GM13977 (cell line): Measurements from ENCODE around the gene CEP152.

Source experiments
- DNase-seq: peaks from one replicate; pipeline ENCODE4 v3.0.0; 2012; ENCODE audit warnings: low spot score
- in situ Hi-C: fragments of 300-500 bp; cut with MboI; formaldehyde crosslinking; loops from one replicate; pipeline ENCODE4 v1.12.0; 2022; ENCODE audit warnings: low sequenced_read_pairs, low pct_unique_long_range_greater_than_20kb, mixed read lengths, inconsistent platforms; ENCODE audit not compliant: unreplicated experiment
- TF ChIP-seq, protein P1 (sequence below): IDR thresholded peaks from 2 replicates; pipeline ENCODE4 v1.5.1; 2012; ENCODE audit warnings: mild to moderate bottlenecking, control low read depth; ENCODE audit not compliant: insufficient read depth; ENCODE audit errors: extremely low read depth, missing control alignments

The CEP152 gene

DNA sequence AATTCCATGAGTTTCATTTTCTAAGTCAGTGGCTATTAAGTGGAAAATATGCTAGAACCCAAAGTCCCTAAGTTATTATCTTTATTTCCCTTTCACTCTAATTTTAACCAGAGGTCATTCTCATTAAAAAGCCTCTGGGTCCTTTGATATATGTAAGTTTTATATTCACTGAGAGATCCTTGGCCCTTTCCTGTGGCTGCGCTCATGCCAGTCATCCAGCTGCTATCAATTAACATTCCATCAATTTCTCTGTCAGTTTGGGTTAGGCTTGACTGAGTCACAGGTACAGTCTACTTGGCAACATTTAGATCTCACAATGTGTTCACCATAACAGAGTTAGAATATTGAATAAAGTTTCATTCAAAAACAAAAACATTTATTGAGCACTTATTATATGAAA lies 107.3 kb downstream of the CEP152 start:
- TF ChIP-seq, protein P1, sequence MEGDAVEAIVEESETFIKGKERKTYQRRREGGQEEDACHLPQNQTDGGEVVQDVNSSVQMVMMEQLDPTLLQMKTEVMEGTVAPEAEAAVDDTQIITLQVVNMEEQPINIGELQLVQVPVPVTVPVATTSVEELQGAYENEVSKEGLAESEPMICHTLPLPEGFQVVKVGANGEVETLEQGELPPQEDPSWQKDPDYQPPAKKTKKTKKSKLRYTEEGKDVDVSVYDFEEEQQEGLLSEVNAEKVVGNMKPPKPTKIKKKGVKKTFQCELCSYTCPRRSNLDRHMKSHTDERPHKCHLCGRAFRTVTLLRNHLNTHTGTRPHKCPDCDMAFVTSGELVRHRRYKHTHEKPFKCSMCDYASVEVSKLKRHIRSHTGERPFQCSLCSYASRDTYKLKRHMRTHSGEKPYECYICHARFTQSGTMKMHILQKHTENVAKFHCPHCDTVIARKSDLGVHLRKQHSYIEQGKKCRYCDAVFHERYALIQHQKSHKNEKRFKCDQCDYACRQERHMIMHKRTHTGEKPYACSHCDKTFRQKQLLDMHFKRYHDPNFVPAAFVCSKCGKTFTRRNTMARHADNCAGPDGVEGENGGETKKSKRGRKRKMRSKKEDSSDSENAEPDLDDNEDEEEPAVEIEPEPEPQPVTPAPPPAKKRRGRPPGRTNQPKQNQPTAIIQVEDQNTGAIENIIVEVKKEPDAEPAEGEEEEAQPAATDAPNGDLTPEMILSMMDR = no peak
- in situ Hi-C loops = no loop called here
- no peak for DNase-seq

DNA sequence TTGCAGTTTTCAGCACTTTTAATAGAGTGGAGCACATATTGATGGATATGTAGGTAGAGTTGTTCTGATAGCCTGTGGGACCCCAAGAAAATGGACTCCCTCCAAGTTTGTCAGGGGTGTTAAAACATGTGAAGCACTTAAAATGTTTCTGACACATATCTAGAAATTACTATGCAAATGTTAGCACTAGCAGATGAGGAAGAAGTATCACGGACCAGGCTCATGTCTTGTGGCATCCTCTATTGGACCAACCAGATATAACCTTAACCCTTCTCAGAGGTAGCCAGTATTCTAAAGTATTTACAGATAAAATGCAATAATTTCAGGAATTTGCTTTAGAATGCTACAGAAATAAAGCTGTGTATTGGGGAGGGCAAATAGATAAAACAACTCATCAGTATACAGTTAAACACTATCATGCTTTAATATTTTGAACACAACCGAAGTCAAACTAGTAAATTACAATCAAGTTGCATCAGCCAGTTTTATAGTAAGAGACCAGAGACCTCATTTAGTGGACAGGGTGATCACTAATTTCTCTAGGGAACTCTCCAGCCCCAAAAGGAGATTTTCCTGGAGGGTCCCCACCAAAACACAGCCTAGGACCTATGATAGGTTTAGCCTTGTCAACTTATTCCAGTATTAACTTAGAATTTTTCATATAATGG lies 108.2 kb downstream of the CEP152 start:
- no peak for DNase-seq
- TF ChIP-seq, protein P1 = no peak
- in situ Hi-C loops = no loop called here

DNA sequence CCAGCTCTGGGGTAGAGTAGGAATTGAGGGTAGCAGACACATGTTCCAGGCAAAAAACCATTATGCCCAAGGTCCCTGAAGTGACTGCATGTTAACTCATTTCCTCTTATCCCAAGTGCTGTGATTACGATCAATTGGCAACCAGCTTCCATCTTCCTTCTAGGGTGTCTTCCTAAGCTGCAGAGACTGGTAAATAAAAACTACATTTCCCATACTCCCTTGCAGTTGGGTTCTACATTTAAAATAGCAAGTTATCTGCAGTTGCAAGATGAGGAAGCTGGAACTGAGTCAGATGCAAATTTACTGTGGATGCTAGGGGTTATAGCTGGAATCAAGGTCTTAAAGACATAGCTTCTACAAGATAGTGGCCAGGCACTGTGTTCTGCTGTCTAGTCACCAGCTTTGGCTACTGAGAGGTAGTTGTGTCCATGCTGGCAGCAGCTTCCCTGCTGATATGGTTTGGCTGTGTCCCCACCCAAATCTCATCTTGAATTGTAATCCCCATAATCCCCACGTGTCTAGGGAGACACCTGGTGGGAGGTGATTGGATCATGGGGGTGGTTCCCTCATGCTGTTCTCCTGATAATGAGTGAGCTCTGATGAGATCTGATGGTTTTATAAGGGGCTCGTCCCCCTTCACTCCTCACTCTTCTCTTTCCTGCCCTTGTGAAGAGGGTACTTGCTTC lies 114.1 kb downstream of the CEP152 start:
- DNase-seq = no peak
- in situ Hi-C loops = no loop called here
- TF ChIP-seq, protein P1 = no peak

DNA sequence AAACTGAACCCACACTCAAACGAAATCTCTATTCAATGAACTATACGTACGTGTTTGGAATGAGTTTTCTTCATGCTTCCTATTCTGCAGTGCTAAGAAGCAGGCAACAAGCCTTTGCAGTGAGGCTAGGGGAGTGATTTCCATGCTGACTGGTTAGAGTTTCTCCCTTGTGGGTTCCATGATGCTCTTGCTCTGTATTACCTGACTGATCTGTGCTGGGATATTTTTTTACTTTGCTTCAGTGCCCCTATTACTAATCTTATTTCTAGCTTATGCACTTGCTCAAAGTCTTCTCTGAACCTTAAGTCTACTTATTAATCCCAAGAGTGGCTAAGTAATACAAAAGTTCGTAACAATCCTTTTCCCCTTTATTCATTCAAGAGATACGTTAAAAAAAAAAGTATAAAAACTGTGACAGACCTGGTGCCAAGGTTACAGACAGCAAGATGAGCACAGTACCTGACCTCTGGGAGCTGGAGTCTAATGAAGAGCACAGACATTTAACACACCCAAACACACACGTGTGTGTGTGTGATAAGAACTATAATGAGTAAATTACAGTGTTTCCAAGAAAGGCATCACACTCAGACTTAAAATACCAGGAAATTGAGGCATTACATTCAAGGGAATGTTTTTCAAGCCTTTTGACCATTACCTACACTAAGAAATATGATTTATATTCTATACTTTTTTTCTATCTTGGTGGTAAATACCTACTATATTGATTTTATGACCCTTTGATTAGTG lies 114.9 kb downstream of the CEP152 start:
- DNase-seq = no peak
- in situ Hi-C loops = no loop called here
- TF ChIP-seq, protein P1 = no peak

DNA sequence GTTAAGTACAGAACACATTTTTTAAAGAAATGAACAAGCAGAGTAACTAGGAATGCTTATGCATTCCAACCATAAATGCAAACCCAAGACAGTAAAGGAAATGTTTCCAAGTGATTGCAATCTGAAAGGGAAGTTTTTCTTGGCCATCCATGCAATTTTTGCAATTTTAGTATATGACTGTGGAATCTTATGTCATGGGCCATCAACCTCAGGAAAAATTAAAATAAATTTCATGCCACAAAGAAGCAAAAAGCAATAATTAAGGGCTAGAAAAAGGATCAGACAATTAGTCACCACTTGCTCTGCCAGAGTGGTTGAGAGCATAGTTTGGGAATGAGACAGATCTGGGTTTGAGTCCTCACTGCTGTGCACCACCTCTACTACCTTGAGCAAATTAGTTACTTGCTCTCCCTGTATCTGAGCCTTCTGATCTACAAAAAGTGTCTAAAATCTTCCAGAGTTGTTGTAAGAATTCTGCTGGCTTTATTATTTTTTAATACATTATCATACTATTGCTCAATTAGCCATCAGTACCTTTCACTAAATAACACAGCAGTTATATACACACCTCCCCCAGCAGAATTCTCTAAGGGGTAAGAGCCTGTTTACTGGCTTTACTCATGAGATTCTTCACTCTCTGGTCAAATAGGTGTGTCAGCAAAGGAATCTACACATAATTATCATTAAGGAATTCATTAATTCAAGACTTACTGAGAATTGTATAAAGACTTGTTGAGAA lies 115.6 kb downstream of the CEP152 start:
- DNase-seq = no peak
- in situ Hi-C loops = no loop called here
- TF ChIP-seq, protein P1 = no peak

DNA sequence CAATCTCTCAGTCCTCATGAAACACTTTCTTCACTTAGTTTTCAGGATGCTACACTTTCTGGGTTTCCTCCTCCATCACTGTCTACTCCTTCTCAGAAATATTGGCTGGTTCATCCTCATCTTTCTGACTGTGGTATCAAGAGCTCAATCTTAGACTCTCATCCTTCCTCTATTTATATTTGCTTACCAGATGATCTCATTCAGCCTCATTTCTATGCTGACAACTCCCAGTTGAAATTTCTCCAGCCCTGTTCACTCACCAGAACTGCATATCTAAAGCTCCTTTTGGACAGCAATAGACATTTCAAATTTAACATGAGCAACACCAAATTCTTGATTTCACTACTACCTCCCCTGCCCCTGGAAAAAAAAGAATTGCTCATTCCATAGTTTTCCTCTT lies 117.4 kb downstream of the CEP152 start:
- TF ChIP-seq, protein P1 = no peak
- no peak for DNase-seq
- in situ Hi-C loops = no loop called here
